GM12878 (cell line): ENCODE results near the gene CAMK4. TPM values are rescaled to one million over a fixed set of nuclear protein-coding genes. Genes with fewer than 3 reads are reported as not detected.
A peak's percentile ranks its signal among the peaks of the same experiment; 100 is the strongest.

ENCODE experiments used
- ATF2 ChIP-seq: IDR thresholded peaks from 2 replicates; pipeline ENCODE4 v1.6.1; 2012; ENCODE audit warnings: low read length, inconsistent platforms
- EED ChIP-seq: sonication (generic); IDR thresholded peaks from 2 replicates; pipeline ENCODE4 v1.6.1; 2016; ENCODE audit warnings: antibody characterized with exemption, low read depth
- EGR1 ChIP-seq, 2 experiments: IDR thresholded peaks; 1 replicate in 1 of 2; 2 replicates in 1 of 2; pipeline ENCODE4 v1.6.1; 2011 to 2012; ENCODE audit warnings: low read depth in 2 of 2, low read length in 2 of 2, borderline replicate concordance in 1 of 2, mild to moderate bottlenecking in 1 of 2, moderate library complexity in 1 of 2
- ESRRA ChIP-seq: IDR thresholded peaks from 2 replicates; pipeline ENCODE4 v1.6.1; 2012; ENCODE audit warnings: mild to moderate bottlenecking, low read length, improper control_type of control experiment
- IKZF2 ChIP-seq, 2 experiments: fragments of 450-650 bp; IDR thresholded peaks; 2 replicates each; pipeline ENCODE4 v1.6.1; 2017; ENCODE audit warnings: mild to moderate bottlenecking in 2 of 2, moderate library complexity in 2 of 2
- JUNB ChIP-seq: IDR thresholded peaks from 2 replicates; pipeline ENCODE4 v1.6.1; 2016; ENCODE audit warnings: antibody characterized with exemption, mild to moderate bottlenecking
- KLF5 ChIP-seq: fragments of 450-650 bp; IDR thresholded peaks from 2 replicates; pipeline ENCODE4 v1.6.1; 2014; ENCODE audit warnings: mild to moderate bottlenecking; ENCODE audit not compliant: partially characterized antibody
- MXI1 ChIP-seq: fragments of 150-350 bp; IDR thresholded peaks from 2 replicates; pipeline ENCODE4 v1.6.1; 2011; ENCODE audit warnings: low read depth, mild to moderate bottlenecking, inconsistent platforms, low read length, improper control_type of control experiment
- NFXL1 ChIP-seq: fragments of 450-650 bp; IDR thresholded peaks from 2 replicates; pipeline ENCODE4 v1.6.1; 2017; ENCODE audit warnings: antibody characterized with exemption, mild to moderate bottlenecking, borderline replicate concordance
- POU2F2 ChIP-seq: IDR thresholded peaks from 3 replicates; pipeline ENCODE4 v1.6.1; 2011; ENCODE audit warnings: low read depth, mild to moderate bottlenecking, low read length, borderline replicate concordance
- SMAD1 ChIP-seq: fragments of 450-650 bp; IDR thresholded peaks from 2 replicates; pipeline ENCODE4 v1.6.1; 2018; ENCODE audit warnings: mild to moderate bottlenecking, low read depth; ENCODE audit not compliant: partially characterized antibody
- SMARCA5 ChIP-seq: fragments of 450-650 bp; IDR thresholded peaks from 2 replicates; pipeline ENCODE4 v1.6.1; 2017; ENCODE audit warnings: mild to moderate bottlenecking
- SP1 ChIP-seq: IDR thresholded peaks from one replicate; pipeline ENCODE4 v1.6.1; 2011; ENCODE audit warnings: low read depth, low read length
- SREBF2 ChIP-seq: IDR thresholded peaks from 2 replicates; pipeline ENCODE4 v1.6.1; 2012; ENCODE audit warnings: mild to moderate bottlenecking, low read length
- SRF ChIP-seq, 2 experiments: IDR thresholded peaks; 2 replicates each; pipeline ENCODE4 v1.6.1; 2011; ENCODE audit warnings: low read depth in 2 of 2, low read length in 2 of 2, mild to moderate bottlenecking in 1 of 2, moderate library complexity in 1 of 2
- ZNF687 ChIP-seq: fragments of 450-650 bp; IDR thresholded peaks from 2 replicates; pipeline ENCODE4 v1.6.1; 2017; ENCODE audit warnings: mild to moderate bottlenecking, moderate library complexity
- polyA plus RNA-seq, 11 experiments: library from polyadenylated mRNA; depleted of rRNA in 4 of 11; unstranded in 6 of 11; stranded (reverse) in 5 of 11; fragments of >200 nt; fragmentation: Nextera tagmentation in 4 of 11; fragmentation: Illumina TruSeq in 1 of 11; extraction: Ambion mirVana in 4 of 11; extraction: Trizol in 1 of 11; gene quantifications; 1 replicate in 1 of 11; 2 replicates in 10 of 11; pipeline versions ENCODE4 v1.2.1 to v1.2.3, GENCODE V29; 2011 to 2016; ENCODE audit warnings: inconsistent platforms in 2 of 11, missing spikeins in 2 of 11, low read depth in 1 of 11
- total RNA-seq, 4 experiments: library from RNA; depleted of rRNA in 3 of 4; stranded (reverse); fragments of >200 nt in 3 of 4; fragmentation: Illumina TruSeq in 1 of 4; extraction: Trizol in 1 of 4; gene quantifications; 2 replicates each; pipeline versions ENCODE4 v1.2.1 to v1.2.3, GENCODE V29; 2013 to 2021
- TF ChIP-seq, protein P1 (sequence below): IDR thresholded peaks from 2 replicates; pipeline ENCODE4 v1.6.1; 2011; ENCODE audit warnings: borderline replicate concordance, low read depth, mild to moderate bottlenecking, moderate library complexity, mixed read lengths, low read length; ENCODE audit not compliant: insufficient read depth; ENCODE audit errors: extremely low read length

The CAMK4 gene
- total and polyA plus RNA-seq, 10 of the 15 experiments (the other 5 are each of a cell fraction or from before 2014, with no cell fraction given): 13.3 to 51.9 (median 35.3) TPM

DNA sequence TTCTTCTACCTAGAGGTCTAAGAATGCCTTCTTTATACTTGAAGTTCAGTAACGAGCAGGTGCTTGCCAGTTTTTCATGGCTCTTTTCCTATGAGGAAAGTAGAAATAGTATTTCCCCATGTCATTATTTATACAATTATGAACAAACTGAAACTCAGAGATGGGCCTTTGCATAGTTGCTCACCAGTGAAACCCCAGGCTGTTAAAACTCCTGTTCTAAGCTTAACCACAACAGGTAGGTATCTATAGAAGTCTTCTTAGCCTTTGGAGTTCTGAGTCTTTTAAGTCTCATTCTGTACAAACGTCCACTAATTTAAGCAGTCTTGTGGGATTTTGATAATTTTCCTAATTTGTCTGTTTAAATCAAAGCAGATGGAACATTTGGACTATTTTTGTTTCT is 198.1 kb downstream of the CAMK4 start (continued):
- TF ChIP-seq ZNF687: no peak
- TF ChIP-seq EED: 0 out of 2 replicates have a peak, but pooled peaks have one; percentile 35
- TF ChIP-seq, protein P1, sequence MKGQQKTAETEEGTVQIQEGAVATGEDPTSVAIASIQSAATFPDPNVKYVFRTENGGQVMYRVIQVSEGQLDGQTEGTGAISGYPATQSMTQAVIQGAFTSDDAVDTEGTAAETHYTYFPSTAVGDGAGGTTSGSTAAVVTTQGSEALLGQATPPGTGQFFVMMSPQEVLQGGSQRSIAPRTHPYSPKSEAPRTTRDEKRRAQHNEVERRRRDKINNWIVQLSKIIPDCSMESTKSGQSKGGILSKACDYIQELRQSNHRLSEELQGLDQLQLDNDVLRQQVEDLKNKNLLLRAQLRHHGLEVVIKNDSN: no peak
- TF ChIP-seq ATF2: no peak
- TF ChIP-seq SMARCA5: no peak
- no peak for TF ChIP-seq SRF (IDR thresholded peaks at IDR 0.05; ENCODE audit: low read depth in 2 of 2, low read length in 2 of 2)
- TF ChIP-seq POU2F2: 0 out of 3 replicates have a peak, but pooled peaks have one; percentile 27
- no peak for TF ChIP-seq NFXL1
- TF ChIP-seq EGR1 (IDR thresholded peaks at IDR 0.05; ENCODE audit: borderline replicate concordance in 1 of 2, low read depth in 2 of 2, low read length in 2 of 2): no peak
- no peak for TF ChIP-seq MXI1
- TF ChIP-seq JUNB: peak; percentile 29; the same call in 1 of the 2 replicates
- peak in 1 of 2 experiments; percentile 12; a peak in 1 of 4 replicates for TF ChIP-seq IKZF2 (IDR thresholded peaks at IDR 0.05)
- TF ChIP-seq ESRRA: no peak
- no peak for TF ChIP-seq KLF5
- TF ChIP-seq SMAD1: no peak
- no peak for TF ChIP-seq SP1
- TF ChIP-seq SREBF2: no peak
